ENCODE results near the gene APBB2.
A peak's percentile ranks its signal among the peaks of the same experiment; 100 is the strongest.

The APBB2 gene

GRCh38 chr4:41189076-41189475 is 25.3 kb downstream of the APBB2 start:
- no peak for DNase-seq (ENCODE audit: low spot score)

DNA sequence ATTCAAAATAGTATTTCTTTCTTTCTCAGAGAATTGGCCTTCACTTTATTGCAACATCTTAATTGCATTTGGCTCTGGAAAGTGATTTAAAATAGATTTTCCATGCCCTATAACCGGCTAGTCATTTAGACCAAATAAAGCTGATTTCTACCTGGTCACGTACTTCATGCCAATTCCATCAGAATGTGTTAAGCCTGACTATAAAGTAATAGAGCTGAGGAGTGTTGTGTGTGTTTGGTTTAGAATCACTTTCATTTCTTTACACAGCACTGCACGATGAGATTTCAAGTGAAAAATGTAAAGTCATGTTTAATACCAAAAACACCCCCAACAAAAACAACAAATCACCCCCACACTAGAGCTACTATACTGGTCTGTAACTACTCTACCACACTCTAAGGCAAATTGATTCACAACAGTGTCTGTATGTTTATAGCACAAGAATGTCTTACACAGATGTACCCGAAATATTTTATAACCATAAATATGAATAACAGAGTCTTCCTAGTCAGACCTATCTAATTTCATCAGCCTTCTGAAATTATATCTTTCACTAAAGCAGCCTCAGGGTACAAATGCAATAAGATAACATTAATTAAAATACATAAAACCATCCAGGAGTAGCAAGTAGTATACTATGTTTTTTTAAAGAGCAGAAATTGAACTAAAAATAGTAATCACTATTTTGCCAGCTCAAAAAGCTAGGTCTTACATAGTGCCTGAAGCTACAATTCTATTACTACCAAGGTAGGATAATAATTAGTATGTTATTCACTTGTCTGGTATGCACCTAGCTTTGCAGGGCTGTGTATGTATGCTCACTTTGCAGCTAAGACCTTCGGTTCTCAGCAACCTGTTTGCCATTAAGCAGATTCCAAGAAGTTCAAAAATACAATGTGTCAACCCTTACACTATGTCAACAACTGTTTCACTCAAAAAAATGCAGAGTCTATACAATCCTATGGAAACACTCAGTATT is 28.4 kb downstream of the APBB2 start:
- DNase-seq (ENCODE audit: low spot score), result no peak

GRCh38 chr4:41184009-41184408 is 30.3 kb downstream of the APBB2 start:
- DNase-seq (ENCODE audit: low spot score), result no peak

DNA sequence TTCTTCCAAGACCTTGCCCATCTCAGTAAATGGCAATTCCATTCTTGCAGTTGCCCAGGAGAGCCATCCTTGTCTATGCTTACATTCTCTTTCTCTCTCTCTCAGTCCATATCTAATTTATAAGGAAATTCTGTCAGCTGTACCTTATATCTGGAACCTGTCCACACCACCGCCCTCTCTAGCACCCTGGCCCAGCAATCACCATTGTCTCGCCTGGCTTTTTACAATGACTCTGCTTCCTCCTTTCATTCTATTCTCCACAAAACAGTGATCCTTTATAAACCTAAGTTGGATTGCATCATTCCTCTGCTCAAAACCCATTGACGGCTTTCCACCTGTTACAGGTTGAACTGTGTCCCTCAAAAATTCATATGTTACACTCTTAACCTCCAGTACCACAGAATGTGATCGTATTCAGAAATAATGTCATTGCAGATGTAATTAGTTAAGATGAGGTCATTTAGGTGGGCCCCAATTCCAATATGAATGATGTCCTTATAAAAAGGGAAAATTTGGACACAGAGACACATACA is 31.3 kb downstream of the APBB2 start:
- DNase-seq (ENCODE audit: low spot score), result no peak

DNA sequence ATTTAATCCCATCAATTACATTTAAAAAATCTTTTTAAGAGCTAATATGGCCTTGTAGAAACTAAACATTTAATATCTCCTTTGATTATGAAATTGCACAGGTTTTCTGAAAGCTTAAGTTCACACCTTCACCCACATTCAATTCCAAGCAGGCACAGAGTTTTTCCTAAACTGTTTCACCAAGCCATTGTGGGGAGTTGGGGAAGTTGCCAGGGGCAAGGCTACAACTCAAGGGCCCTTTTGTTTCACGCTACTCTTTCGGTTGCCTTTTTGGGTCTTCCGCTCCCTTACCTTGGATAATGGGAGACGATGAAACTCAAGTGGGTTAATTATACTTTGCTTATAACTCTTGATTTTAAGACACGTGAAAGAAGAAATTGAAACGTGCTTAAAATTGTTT is 33.3 kb downstream of the APBB2 start:
- DNase-seq (ENCODE audit: low spot score), result peak; percentile 49

DNA sequence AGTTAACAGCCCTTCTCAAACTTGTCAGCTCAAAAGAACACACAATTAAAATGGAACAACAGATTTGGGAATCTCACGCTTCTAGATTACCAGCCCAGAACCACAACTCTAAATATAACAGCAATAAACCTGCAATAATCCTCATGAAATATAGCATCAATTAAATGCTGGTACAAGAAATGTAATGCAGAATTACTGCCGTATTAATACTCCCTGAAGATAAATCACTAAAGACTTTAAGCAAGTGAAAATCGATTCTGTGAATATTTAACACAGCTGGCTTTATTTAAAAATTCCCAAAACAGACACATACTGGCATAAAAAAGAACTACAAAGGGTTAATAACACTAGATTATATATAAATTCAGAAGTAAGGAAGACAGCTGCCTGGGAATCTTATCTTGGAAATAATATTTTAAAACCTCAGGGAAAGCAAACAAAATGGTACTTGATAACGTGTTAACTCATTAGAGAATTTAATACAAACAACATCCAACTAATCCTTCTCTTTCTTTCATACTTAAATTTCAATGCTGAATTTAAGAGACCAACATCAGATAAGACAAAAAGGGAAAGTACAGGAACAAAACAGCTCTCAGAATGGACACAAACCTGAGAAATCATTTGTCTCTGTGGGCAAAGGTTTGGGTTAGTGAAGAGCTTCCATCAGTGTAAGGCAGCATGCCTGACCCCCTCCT is 34.7 kb downstream of the APBB2 start:
- no peak for DNase-seq (ENCODE audit: low spot score)

DNA sequence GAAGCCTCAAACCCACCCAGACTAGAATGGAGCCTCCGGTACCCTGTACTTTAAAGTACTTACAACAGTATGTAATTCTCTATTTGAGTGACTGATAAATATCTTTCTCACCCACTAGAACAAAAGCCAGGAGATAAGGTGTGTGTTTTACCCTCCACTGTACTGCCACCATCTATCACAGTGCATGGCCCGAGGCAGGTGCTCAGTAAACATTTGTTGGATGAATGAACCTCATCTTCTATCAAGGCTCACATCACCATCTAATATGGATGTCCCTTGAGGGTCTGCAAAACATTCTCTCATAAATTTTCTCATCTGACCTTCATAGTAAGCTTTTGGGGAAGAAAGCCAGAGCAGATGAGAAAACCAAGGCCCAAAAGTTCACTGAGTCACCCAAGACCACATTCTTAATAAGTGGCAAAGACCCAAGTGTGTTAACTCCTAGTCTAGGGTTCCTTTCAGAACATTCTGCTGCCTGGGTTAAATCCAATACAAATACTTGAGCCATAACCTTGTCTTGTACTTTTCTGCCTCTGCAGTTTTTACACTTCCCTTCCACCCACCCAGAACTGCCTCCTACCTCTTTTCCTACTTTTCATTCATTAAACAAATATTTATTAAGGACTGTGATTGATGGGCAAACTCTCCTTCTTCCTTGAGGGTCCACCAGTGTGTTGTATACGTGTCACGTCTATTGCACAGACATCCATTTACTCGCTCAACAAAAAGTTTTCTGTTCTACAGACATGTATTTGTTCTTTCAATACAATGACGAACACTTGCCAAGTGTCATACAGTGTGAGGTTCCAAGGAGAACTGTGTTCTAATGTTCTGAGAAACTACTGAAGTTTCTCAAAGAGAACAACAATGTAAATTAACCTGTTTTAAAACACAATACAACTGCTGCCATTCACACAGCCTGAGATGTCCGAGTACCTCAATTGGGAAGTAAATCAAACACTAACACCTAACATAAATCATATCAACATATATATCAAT is 35.7 kb downstream of the APBB2 start:
- DNase-seq (ENCODE audit: low spot score), result peak; percentile 72

- peak; percentile 21 for DNase-seq (ENCODE audit: low spot score)
Observed at GRCh38 chr4:41177016-41177415, 37.3 kb downstream of the APBB2 start.

- DNase-seq (ENCODE audit: low spot score), result no peak
Observed at GRCh38 chr4:41176340-41176739, 38.0 kb downstream of the APBB2 start.

- DNase-seq (ENCODE audit: low spot score), result no peak
Observed at GRCh38 chr4:41175794-41176193, 38.5 kb downstream of the APBB2 start.

- no peak for DNase-seq (ENCODE audit: low spot score)
Observed at GRCh38 chr4:41174444-41174843, 39.9 kb downstream of the APBB2 start.

- no peak for DNase-seq (ENCODE audit: low spot score)
Observed at GRCh38 chr4:41172786-41173185, 41.6 kb downstream of the APBB2 start.

GRCh38 chr4:41169256-41169800 is 45.0 kb downstream of the APBB2 start:
- DNase-seq (ENCODE audit: low spot score), result no peak

- DNase-seq (ENCODE audit: low spot score), result no peak
Observed at GRCh38 chr4:41167191-41167590, 47.2 kb downstream of the APBB2 start.

DNA sequence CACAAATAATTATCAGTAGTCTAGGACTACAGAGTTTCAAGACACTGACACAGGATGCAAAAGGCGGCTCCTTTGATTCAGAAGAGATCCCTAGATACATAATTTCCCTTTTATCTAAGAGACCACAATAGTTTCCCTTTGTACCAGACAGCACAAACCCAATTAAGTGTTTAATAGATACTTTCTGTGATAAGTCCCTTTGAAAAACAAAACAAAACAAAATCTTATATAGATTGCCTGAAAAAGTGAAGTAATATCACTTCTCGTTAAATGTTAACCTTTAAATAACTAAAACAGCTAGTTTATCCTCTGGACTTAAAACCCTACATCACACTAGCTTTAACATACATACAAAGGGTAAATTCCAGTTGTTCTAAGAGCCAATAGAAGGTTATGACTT is 49.9 kb downstream of the APBB2 start:
- no peak for DNase-seq (ENCODE audit: low spot score)

DNA sequence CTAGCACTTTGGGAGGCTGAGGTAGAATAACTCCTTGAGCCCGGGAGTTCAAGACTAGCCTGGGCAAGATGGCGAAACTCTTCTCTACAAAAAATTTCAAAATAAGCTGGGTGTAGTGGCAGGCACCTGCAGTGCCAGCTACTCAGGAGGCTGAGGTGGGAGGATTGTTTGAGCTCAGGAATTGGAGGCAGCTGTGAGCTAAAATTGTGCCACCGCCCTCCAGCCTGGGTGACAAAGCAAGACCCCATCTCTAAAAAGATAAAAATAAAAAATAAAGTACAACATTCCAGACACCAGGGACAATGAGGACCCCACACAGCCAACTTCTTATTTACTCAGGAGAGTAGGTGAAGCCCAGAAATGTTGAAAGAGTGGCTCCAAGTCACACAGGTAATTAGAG is 53.0 kb downstream of the APBB2 start:
- no peak for DNase-seq (ENCODE audit: low spot score)

- no peak for DNase-seq (ENCODE audit: low spot score)
Observed at GRCh38 chr4:41160856-41161255, 53.5 kb downstream of the APBB2 start.

DNA sequence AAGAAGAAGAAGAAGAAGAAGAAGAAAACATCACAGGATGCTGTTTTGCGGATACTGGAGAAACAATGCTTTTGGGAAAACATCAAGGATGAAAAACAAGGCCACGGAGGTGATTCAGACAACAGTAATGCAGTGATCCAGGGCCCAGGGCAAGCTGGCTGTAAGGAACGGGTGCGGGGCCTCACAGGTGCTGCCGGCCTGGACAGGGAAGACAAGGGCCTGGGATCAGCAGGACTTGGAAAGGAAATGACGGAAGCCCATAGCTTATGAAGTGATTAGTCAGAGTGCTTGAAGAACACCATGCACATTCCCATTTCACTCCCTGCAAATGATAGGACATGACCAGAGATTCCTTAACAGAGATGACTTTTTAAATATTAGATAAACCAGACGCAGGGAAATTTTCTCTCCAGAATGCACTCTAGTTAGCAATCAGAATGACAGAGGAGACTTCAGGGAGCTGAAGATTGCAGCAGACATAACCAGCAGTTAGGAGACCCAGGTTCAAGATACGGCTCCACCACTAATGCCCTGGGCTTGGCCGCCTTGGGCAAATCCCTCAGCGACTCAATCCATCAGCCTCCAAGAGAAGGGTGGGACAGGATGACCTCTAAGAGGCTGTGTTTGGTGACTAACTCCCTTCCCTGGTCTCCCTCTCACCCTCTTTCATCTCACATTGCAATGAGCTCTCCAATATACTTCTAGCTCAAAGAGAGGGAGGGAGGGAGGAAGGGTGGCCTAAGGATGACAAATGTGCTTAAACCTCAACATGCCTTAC is 54.1 kb downstream of the APBB2 start:
- no peak for DNase-seq (ENCODE audit: low spot score)

DNA sequence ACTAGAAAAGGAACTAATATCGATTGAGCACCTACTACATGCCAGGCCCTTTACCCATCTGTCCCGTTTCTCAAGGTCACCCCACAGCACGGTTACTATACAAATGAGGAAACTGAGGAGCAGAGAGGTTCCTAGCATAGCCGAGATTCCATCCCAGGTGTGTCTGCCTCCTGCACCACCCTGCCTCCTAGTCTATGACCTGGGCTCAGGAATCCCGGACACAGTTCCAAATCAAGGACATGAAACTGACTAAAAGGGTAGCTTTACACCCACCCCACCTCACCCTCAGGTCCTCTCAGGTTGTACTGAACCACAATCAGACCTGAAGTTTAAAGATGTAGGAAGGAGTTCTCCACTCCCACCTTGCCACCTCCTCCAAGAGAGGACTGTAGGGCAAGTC is 55.6 kb downstream of the APBB2 start:
- no peak for DNase-seq (ENCODE audit: low spot score)

GRCh38 chr4:41158274-41158673 is 56.1 kb downstream of the APBB2 start:
- no peak for DNase-seq (ENCODE audit: low spot score)

DNA sequence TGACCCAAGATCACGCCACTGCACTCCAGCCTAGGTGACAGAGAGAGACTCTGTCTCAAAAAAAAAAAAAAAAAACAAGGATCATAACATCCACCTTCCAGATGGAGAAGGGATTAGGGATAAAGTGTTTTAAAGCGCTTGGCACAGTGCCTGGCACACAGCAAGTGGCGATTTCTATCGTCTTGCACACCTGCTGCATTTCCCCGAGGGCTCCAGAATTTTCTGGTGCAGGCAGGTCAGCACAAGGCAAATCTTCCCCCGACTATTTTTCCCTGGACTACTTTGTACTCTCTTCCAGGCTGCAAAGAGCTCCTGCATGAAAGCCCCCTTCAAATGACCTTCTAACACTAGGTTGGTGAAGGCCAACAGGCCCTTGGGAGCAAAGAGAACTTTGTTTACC is 57.3 kb downstream of the APBB2 start:
- no peak for DNase-seq (ENCODE audit: low spot score)
